ENCODE measurements around the gene MYRF.

DNA sequence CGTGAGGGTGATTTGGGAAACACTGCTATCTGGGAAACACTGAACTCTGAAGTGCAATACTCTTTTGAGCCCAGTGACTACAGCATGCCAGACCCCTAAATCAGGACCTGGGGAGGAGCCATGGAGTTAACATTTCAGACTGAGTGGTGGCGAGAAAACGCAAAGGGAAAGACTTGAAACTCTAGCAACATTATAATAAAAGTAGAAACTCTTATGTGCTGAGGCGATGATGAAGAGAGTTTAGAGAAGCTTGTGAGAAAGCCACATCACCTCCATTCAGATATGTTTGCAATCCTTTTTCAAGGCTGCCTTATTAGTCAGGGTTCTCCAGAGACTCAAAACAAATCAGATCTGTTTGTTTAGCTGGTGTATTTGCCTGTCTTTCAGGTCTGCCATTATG is 42.1 kb downstream of the MYRF start:
- TF ChIP-seq, protein P1, sequence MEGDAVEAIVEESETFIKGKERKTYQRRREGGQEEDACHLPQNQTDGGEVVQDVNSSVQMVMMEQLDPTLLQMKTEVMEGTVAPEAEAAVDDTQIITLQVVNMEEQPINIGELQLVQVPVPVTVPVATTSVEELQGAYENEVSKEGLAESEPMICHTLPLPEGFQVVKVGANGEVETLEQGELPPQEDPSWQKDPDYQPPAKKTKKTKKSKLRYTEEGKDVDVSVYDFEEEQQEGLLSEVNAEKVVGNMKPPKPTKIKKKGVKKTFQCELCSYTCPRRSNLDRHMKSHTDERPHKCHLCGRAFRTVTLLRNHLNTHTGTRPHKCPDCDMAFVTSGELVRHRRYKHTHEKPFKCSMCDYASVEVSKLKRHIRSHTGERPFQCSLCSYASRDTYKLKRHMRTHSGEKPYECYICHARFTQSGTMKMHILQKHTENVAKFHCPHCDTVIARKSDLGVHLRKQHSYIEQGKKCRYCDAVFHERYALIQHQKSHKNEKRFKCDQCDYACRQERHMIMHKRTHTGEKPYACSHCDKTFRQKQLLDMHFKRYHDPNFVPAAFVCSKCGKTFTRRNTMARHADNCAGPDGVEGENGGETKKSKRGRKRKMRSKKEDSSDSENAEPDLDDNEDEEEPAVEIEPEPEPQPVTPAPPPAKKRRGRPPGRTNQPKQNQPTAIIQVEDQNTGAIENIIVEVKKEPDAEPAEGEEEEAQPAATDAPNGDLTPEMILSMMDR (IDR thresholded peaks at IDR 0.05) = no peak
- no peak for TF ChIP-seq POLR2A (IDR thresholded peaks at IDR 0.05)
